Osteocyte (in vitro differentiated cells): ENCODE measurements around the gene ADAM11. TPM values are rescaled to one million over a fixed set of nuclear protein-coding genes. Genes with fewer than 3 reads are reported as not detected.
"Not testable (repeated sequence)": the region's sequence is repeated elsewhere in the genome, so short reads cannot be mapped to it uniquely, and the experiment has no call there.

Experiments
- DNase-seq: peaks from one replicate; pipeline ENCODE4 v3.0.0; 2021; ENCODE audit warnings: mixed read lengths; ENCODE audit not compliant: unreplicated experiment; ENCODE audit errors: extremely low spot score
- H3K27ac Mint-ChIP-seq: one replicate; pipeline ENCODE4 v1.8.0; 2021; ENCODE audit warnings: mild to moderate bottlenecking, mixed read lengths; ENCODE audit not compliant: unreplicated experiment
- H3K27me3 Mint-ChIP-seq: one replicate; pipeline ENCODE4 v1.8.0; 2021; ENCODE audit warnings: mixed read lengths; ENCODE audit not compliant: unreplicated experiment
- H3K36me3 Mint-ChIP-seq: one replicate; pipeline ENCODE4 v1.8.0; 2021; ENCODE audit warnings: mixed read lengths; ENCODE audit not compliant: unreplicated experiment
- H3K4me1 Mint-ChIP-seq: one replicate; pipeline ENCODE4 v1.8.0; 2021; ENCODE audit warnings: mixed read lengths; ENCODE audit not compliant: unreplicated experiment
- H3K4me3 Mint-ChIP-seq: one replicate; pipeline ENCODE4 v1.8.0; 2021; ENCODE audit warnings: mild to moderate bottlenecking, moderate library complexity, mixed read lengths; ENCODE audit not compliant: unreplicated experiment
- H3K9me3 Mint-ChIP-seq: one replicate; pipeline ENCODE4 v1.8.0; 2021; ENCODE audit warnings: mixed read lengths; ENCODE audit not compliant: unreplicated experiment
- total RNA-seq: library from RNA; stranded (reverse); gene quantifications from 2 replicates; pipeline ENCODE4 v1.2.1, GENCODE V29; 2021
- TF ChIP-seq, protein P1 (sequence below): fragments of 200-600 bp; sonication (generic); IDR thresholded peaks from 2 replicates; pipeline ENCODE4 v1.5.0; 2021; ENCODE audit warnings: antibody characterized with exemption, mild to moderate bottlenecking, moderate library complexity

Gene ADAM11
- total RNA-seq, 1 donor from 2014 or later = 1.0 TPM

DNA sequence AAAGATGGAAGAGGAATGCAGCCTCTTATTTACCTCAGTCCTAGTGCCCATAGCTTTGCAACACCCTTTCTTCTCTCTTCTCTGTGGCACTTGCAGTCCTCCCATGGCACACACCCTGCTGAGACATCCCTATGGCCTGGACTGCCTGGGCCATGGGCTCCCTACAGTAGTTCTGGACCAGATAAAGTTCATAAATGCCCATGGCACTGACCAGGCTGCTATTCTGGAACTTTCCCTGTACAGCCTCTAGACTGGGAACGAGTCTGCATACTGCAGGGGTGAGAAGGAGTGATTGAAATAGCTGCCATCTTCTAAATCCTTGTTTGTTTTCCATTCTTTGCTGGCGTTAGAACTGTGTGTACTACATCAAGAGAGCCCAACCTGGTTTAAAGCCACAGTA is 24.5 kb upstream of the ADAM11 start:
- H3K9me3 Mint-ChIP-seq = no peaks in the 10 kb centered on the region
- no peaks in the 10 kb centered on the region for H3K4me1 Mint-ChIP-seq
- no peaks in the 10 kb centered on the region for H3K27me3 Mint-ChIP-seq
- TF ChIP-seq, protein P1, sequence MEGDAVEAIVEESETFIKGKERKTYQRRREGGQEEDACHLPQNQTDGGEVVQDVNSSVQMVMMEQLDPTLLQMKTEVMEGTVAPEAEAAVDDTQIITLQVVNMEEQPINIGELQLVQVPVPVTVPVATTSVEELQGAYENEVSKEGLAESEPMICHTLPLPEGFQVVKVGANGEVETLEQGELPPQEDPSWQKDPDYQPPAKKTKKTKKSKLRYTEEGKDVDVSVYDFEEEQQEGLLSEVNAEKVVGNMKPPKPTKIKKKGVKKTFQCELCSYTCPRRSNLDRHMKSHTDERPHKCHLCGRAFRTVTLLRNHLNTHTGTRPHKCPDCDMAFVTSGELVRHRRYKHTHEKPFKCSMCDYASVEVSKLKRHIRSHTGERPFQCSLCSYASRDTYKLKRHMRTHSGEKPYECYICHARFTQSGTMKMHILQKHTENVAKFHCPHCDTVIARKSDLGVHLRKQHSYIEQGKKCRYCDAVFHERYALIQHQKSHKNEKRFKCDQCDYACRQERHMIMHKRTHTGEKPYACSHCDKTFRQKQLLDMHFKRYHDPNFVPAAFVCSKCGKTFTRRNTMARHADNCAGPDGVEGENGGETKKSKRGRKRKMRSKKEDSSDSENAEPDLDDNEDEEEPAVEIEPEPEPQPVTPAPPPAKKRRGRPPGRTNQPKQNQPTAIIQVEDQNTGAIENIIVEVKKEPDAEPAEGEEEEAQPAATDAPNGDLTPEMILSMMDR = no peak
- peaks cover 7% of the 10 kb centered on the region for H3K36me3 Mint-ChIP-seq
- no peak for DNase-seq
- H3K4me3 Mint-ChIP-seq = no peak overlapping the region
- no peak overlapping the region for H3K27ac Mint-ChIP-seq

DNA sequence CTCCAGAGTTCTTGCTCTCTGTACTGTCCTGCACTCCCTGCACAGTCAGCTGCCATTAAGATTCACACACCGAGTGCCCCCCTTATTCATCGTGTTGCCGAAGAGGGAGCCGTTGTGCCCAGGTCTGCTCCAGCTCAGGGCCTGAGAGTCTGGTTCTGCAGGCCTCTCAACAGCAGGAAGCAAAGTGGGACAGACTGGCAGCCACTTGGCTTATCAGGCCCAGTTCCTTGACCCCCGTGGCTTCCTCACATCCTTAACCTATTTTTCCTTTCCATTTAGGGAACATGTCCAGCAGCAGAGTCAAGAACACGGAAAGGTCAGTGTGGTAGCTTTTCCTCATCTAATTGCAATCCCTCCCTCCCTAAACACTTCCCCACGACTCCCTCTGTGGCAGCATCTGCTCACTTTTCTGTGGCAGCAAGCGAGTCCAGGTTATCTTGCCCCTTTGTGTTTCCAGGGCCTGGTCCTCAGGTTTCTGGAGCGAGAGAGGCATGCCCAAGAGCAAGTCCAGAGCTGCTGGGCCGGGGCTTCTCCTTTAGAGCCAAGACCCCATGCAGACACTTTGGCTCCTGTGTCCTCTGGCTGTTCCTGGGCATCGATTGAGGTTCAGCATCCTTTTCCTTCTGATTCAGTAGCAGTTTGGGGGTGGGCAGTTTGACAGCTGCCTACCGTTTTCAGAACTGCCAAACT is 22.1 kb upstream of the ADAM11 start:
- H3K36me3 Mint-ChIP-seq = peaks cover 2% of the 10 kb centered on the region
- H3K27me3 Mint-ChIP-seq = no peaks in the 10 kb centered on the region
- H3K4me1 Mint-ChIP-seq = no peaks in the 10 kb centered on the region
- H3K27ac Mint-ChIP-seq = no peak overlapping the region
- DNase-seq = no peak
- H3K4me3 Mint-ChIP-seq = no peak overlapping the region
- H3K9me3 Mint-ChIP-seq = no peaks in the 10 kb centered on the region
- TF ChIP-seq, protein P1 = no peak

DNA sequence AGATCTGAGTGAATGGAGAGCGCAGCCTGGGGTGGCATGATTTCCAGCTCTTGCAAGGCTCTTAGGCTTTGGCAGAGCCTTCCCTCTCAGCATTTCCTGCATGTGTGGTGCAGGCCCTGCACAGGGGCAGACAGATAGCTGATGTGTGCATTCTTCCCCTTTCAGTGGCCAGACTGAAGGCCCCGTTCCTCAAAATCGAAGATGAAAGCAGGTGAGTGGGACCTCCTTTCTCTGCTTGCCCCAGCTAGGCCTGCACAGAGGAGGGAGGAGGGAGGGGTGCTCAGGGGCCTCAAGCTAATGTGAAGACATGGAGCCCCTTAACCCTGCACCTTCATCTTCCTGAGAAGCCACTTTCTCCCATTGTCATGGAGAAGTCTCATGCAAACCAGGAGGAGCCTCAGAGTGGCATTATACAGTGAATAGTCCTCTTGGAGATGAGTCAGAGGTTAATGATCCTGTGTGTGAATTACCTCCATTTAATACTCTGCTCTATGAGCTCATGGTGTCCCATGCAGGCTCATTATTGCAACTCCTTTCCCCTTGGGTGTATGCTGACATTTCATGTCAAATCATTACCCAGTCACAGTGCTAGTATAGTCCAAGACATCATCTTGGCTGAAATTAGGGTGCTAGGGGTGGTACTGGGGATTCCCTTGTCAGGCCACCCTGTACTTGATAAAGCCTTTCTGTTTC is 20.4 kb upstream of the ADAM11 start:
- H3K4me3 Mint-ChIP-seq = no peak overlapping the region
- TF ChIP-seq, protein P1 = no peak
- no peaks in the 10 kb centered on the region for H3K9me3 Mint-ChIP-seq
- H3K4me1 Mint-ChIP-seq = no peaks in the 10 kb centered on the region
- H3K27me3 Mint-ChIP-seq = no peaks in the 10 kb centered on the region
- H3K27ac Mint-ChIP-seq = no peak overlapping the region
- no peaks in the 10 kb centered on the region for H3K36me3 Mint-ChIP-seq
- DNase-seq = no peak

DNA sequence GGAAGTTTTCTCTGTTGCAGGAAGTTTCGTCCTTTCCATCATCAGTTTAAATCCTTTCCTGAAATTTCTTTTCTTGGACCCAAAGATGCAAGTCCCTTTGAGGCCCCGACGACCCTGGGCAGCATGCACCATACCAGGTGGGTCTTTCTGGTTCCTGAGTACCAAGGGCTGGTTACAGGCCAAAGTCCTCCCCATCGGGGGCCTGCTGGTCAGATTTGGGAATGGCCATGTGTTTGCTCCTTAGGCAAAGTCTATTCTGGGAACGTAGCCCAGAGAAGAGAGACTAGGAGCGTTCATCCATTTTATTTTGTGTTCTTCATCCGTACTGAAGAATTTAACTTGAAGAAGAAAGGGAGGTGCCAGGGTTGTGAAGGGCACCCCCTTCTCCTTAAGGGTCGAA is 17.5 kb upstream of the ADAM11 start:
- Mint-ChIP-seq H3K27me3 (no peaks in the 10 kb centered on the region), H3K9me3 (no peaks in the 10 kb centered on the region), H3K27ac (no peak overlapping the region), H3K36me3 (no peaks in the 10 kb centered on the region), H3K4me3 (no peak overlapping the region), H3K4me1 (no peaks in the 10 kb centered on the region)
- TF ChIP-seq, protein P1 = no peak
- no peak for DNase-seq

DNA sequence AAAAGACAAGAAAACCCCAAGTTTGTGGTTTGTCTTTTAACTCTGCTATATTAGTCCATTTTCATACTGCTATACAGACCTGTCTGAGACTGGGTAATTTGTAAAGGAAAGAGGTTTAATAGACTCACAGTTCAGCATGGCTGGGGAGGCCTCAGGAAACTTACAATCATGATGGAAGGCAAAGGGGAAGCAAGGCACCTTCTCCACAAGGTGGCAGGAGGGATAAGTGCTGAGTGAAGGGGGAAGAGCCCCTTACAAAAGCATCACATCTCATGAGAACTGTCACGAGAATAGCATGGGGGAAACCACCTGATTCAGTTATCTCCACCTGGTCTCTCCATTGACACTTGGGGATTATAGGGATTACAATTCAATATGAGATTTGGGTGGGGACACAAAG is 13.5 kb upstream of the ADAM11 start:
- TF ChIP-seq, protein P1 = no peak
- no peaks in the 10 kb centered on the region for H3K9me3 Mint-ChIP-seq
- H3K36me3 Mint-ChIP-seq = peaks cover 9% of the 10 kb centered on the region
- H3K27ac Mint-ChIP-seq = no peak overlapping the region
- H3K27me3 Mint-ChIP-seq = no peaks in the 10 kb centered on the region
- H3K4me3 Mint-ChIP-seq = no peak overlapping the region
- no peak for DNase-seq
- no peaks in the 10 kb centered on the region for H3K4me1 Mint-ChIP-seq

DNA sequence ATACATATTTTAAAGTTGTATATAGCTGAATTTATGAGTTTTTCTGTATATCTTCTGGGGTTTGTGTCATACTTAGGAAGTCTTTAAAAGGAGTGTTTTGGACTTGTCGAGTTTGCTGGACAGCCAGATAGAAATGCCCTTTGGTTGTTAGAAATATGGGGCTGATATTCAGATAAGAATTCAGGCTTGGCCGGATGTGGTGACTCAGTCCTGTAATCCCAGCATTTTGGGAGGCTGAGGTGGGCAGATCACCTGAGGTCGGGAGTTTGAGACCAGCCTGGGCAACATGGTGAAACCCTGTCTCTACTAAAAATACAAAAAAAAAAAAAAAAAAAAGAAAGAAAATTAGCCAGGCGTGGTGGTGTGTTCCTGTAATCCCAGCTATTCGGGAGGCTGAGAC is 13.1 kb upstream of the ADAM11 start:
- H3K9me3 Mint-ChIP-seq, H3K4me3 Mint-ChIP-seq, DNase-seq, H3K27ac Mint-ChIP-seq, H3K36me3 Mint-ChIP-seq, H3K4me1 Mint-ChIP-seq, H3K27me3 Mint-ChIP-seq: not testable (repeated sequence)
